Activated naive CD8-positive, alpha-beta T cell treated with anti-CD3 and anti-CD28 coated beads for 36 hours (primary cell): ENCODE measurements around the gene IFNGR2. TPM values are rescaled to one million over a fixed set of nuclear protein-coding genes. Genes with fewer than 3 reads are reported as not detected.
A peak's percentile ranks its signal among the peaks of the same experiment; 100 is the strongest.

Experiments used
- DNase-seq: peaks from one replicate; pipeline ENCODE4 v3.0.0; 2021
- H3K27ac Mint-ChIP-seq: one replicate; pipeline ENCODE4 v1.8.0; 2022; ENCODE audit warnings: mild to moderate bottlenecking, moderate library complexity, mixed read lengths
- H3K27me3 Mint-ChIP-seq: one replicate; pipeline ENCODE4 v1.8.0; 2022; ENCODE audit warnings: mild to moderate bottlenecking, mixed read lengths
- H3K36me3 Mint-ChIP-seq: one replicate; pipeline ENCODE4 v1.8.0; 2021; ENCODE audit warnings: mild to moderate bottlenecking, mixed read lengths
- H3K4me1 Mint-ChIP-seq: one replicate; pipeline ENCODE4 v1.8.0; 2021; ENCODE audit warnings: mixed read lengths
- H3K4me3 Mint-ChIP-seq: one replicate; pipeline ENCODE4 v1.8.0; 2022; ENCODE audit warnings: mild to moderate bottlenecking, moderate library complexity, mixed read lengths
- H3K9me3 Mint-ChIP-seq: one replicate; pipeline ENCODE4 v1.8.0; 2022; ENCODE audit warnings: mixed read lengths
- total RNA-seq, 2 experiments: library from RNA; stranded (reverse); gene quantifications; one replicate each; pipeline ENCODE4 v1.2.3, GENCODE V29; 2021

Gene IFNGR2
- total RNA-seq, 2 experiments from 2014 or later = 5.6 to 5.7 TPM

DNA sequence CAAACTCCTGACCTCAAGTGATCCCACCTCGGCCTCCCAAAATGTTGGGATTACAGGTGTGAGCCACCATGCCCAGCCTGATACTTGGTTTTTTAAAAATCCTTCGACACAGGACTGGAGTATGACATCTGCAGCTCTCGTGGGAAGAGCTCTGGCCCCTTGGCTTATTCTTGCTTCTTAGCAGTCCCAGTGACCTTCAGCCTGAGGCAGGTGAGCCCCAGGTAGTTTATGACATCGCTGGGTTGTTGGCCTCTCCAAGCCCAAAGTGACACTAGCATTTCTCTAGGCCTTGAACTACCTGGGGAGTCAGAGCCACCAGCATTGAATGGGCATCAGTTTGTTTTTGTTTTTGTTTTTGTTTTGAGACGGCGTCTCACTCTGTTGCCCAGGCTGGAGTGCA, 15.9 kb upstream of the IFNGR2 start:
- Mint-ChIP-seq H3K9me3 (no peaks in the 10 kb centered on the region), H3K27ac (no peak overlapping the region), H3K4me1 (peaks cover 32% of the 10 kb centered on the region), H3K27me3 (peaks cover 34% of the 10 kb centered on the region), H3K36me3 (no peaks in the 10 kb centered on the region), H3K4me3 (no peak overlapping the region)
- DNase-seq = no peak

GRCh38 chr21:33388188-33388587, 15.0 kb upstream of the IFNGR2 start:
- H3K27me3 Mint-ChIP-seq = peaks cover 39% of the 10 kb centered on the region
- no peak for DNase-seq
- H3K36me3 Mint-ChIP-seq = no peaks in the 10 kb centered on the region
- peaks cover 23% of the 10 kb centered on the region for H3K4me1 Mint-ChIP-seq
- H3K4me3 Mint-ChIP-seq = no peak overlapping the region
- H3K27ac Mint-ChIP-seq = no peak overlapping the region
- no peaks in the 10 kb centered on the region for H3K9me3 Mint-ChIP-seq

DNA sequence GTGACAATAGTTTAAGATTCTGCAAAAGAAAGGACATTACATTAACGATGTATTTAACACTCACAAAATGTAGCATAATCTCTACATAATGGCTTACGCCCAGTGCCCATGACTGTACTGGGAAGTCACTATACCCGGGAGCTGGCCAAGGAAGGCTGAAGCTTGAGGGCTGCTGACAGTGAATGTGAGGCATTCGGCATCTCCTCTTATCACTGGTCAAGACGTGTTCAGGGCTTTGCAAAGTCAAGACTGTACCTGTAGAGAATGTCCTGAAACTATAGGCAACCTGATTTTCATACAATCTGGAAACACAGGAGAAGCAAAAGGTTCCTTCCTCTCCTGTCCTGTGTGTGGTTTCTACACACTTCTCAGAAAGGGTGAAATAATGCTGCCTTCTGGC, 12.7 kb upstream of the IFNGR2 start:
- Mint-ChIP-seq H3K4me1 (peaks cover 3% of the 10 kb centered on the region), H3K4me3 (no peak overlapping the region), H3K9me3 (no peaks in the 10 kb centered on the region), H3K27ac (no peak overlapping the region), H3K36me3 (no peaks in the 10 kb centered on the region), H3K27me3 (peaks cover 42% of the 10 kb centered on the region)
- DNase-seq = no peak

- H3K36me3 Mint-ChIP-seq = no peaks in the 10 kb centered on the region
Measured at GRCh38 chr21:33391656-33392055, 11.6 kb upstream of the IFNGR2 start.

GRCh38 chr21:33392284-33392985, 10.8 kb upstream of the IFNGR2 start:
- no peaks in the 10 kb centered on the region for H3K9me3 Mint-ChIP-seq
- no peak overlapping the region for H3K27ac Mint-ChIP-seq
- H3K36me3 Mint-ChIP-seq = no peaks in the 10 kb centered on the region
- H3K4me1 Mint-ChIP-seq = no peaks in the 10 kb centered on the region
- H3K27me3 Mint-ChIP-seq = peaks cover 28% of the 10 kb centered on the region
- DNase-seq = no peak
- H3K4me3 Mint-ChIP-seq = no peak overlapping the region

More at GRCh38 chr21:33391656-33392055, 11.6 kb upstream of the IFNGR2 start:
- H3K9me3 Mint-ChIP-seq = no peaks in the 10 kb centered on the region
- no peak overlapping the region for H3K27ac Mint-ChIP-seq
- H3K27me3 Mint-ChIP-seq = peaks cover 32% of the 10 kb centered on the region
- DNase-seq = no peak
- no peaks in the 10 kb centered on the region for H3K4me1 Mint-ChIP-seq
- H3K4me3 Mint-ChIP-seq = no peak overlapping the region

DNA sequence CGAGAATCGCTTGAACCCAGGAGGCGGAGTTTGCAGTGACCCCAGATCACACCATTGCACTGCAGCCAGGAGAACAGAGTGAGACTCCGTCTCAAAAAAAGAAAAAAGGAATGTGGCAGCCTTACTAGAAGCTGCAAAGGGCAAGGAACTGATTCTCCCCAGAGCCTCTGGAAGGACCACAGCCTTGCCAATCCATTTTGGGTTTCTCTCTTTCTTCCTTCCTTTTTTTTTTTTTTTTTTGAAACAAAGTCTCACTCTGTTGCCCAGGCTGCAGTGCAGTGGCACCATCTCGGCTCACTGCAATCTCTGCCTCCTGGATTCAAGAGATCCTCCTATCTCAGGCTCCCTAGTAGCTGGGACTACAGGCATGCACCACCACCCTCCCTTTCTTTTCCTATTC, 9.9 kb upstream of the IFNGR2 start:
- Mint-ChIP-seq H3K27me3 (peaks cover 28% of the 10 kb centered on the region), H3K4me3 (no peak overlapping the region), H3K27ac (no peak overlapping the region), H3K36me3 (no peaks in the 10 kb centered on the region), H3K9me3 (no peaks in the 10 kb centered on the region), H3K4me1 (peaks cover 1% of the 10 kb centered on the region)
- DNase-seq = no peak

GRCh38 chr21:33394260-33394659, 9.0 kb upstream of the IFNGR2 start:
- no peaks in the 10 kb centered on the region for H3K9me3 Mint-ChIP-seq
- H3K4me3 Mint-ChIP-seq = no peak overlapping the region
- DNase-seq = no peak
- no peaks in the 10 kb centered on the region for H3K36me3 Mint-ChIP-seq
- no peak overlapping the region for H3K27ac Mint-ChIP-seq
- H3K27me3 Mint-ChIP-seq = peaks cover 28% of the 10 kb centered on the region
- H3K4me1 Mint-ChIP-seq = peaks cover 2% of the 10 kb centered on the region

- peaks cover 9% of the 10 kb centered on the region for H3K4me1 Mint-ChIP-seq
- no peak overlapping the region for H3K4me3 Mint-ChIP-seq
Measured at GRCh38 chr21:33395891-33396331, 7.3 kb upstream of the IFNGR2 start.

GRCh38 chr21:33396436-33396835, 6.8 kb upstream of the IFNGR2 start:
- no peaks in the 10 kb centered on the region for H3K9me3 Mint-ChIP-seq
- no peak overlapping the region for H3K27ac Mint-ChIP-seq
- H3K4me1 Mint-ChIP-seq = peaks cover 10% of the 10 kb centered on the region
- DNase-seq = no peak
- no peak overlapping the region for H3K4me3 Mint-ChIP-seq
- no peaks in the 10 kb centered on the region for H3K36me3 Mint-ChIP-seq
- H3K27me3 Mint-ChIP-seq = peaks cover 21% of the 10 kb centered on the region

More at GRCh38 chr21:33395891-33396331, 7.3 kb upstream of the IFNGR2 start:
- Mint-ChIP-seq H3K36me3 (no peaks in the 10 kb centered on the region), H3K9me3 (no peaks in the 10 kb centered on the region), H3K27me3 (peaks cover 18% of the 10 kb centered on the region), H3K27ac (no peak overlapping the region)
- no peak for DNase-seq

DNA sequence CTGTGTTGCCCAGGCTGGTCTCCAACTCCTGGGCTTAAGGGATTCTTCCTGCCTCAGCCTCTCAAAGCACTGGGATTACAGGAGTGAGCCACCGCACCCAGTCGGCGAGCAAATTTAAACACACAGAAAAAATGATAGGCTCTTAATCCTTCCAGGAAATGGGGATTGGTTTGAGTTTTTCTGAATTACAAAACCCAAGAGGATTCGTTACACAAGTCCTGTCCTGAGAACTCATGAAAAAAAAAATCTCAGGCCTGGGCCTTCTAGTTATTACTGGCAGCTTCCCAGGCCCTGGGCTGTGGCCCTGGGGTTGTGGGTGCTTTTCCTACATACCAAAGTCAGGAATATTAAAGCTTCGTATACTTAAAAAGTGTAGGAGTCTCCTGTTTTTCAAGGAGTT, 6.3 kb upstream of the IFNGR2 start:
- no peak for DNase-seq

DNA sequence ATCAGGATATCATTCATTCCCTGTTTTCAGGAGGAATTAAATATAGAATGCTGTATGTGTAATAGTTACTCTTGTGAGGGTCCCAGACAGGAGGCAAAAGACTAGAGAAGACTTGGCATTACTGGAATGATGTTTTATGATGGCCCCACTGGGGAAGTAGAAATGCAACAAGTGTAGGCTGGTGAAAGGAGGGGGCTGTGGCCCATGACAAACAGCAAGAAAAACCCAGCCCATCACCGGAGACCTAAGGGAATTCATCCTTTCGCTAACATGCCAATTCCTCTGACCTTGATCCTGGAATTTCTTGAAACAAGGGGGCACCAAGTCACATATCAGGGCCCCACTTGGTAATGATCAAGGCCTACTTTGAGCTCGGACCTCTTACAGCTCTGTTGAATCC, 5.5 kb upstream of the IFNGR2 start:
- H3K4me3 Mint-ChIP-seq = no peak overlapping the region
- H3K9me3 Mint-ChIP-seq = no peaks in the 10 kb centered on the region
- H3K27ac Mint-ChIP-seq = no peak overlapping the region
- peaks cover 20% of the 10 kb centered on the region for H3K27me3 Mint-ChIP-seq
- H3K36me3 Mint-ChIP-seq = no peaks in the 10 kb centered on the region
- no peak for DNase-seq
- H3K4me1 Mint-ChIP-seq = peaks cover 13% of the 10 kb centered on the region

More for the DNA sequence above, 6.3 kb upstream of the IFNGR2 start:
- H3K9me3 Mint-ChIP-seq = no peaks in the 10 kb centered on the region
- peaks cover 24% of the 10 kb centered on the region for H3K27me3 Mint-ChIP-seq
- H3K27ac Mint-ChIP-seq = no peak overlapping the region
- H3K4me1 Mint-ChIP-seq = peaks cover 10% of the 10 kb centered on the region
- no peak overlapping the region for H3K4me3 Mint-ChIP-seq
- H3K36me3 Mint-ChIP-seq = no peaks in the 10 kb centered on the region

DNA sequence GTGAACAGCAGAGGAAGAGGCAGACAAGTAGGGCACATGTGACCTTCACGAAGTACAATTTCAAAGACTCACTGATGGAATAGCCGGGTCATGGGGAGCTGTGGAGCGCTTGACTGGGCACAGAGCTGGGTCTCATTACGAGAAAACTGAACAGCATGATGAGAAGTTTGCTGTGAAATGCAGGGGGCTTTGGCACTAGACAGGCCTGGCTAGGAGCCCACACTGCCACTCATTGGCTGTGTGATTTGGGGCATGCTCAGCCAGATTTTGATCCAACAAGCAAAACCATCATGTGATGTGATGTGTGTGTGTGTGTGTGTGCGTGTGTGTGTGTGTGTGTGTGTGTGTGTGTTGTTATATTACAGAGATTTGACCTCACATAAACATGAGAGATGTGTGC, 4.9 kb upstream of the IFNGR2 start:
- Mint-ChIP-seq H3K9me3 (no peaks in the 10 kb centered on the region), H3K27ac (no peak overlapping the region), H3K36me3 (no peaks in the 10 kb centered on the region), H3K4me3 (no peak overlapping the region), H3K27me3 (peaks cover 17% of the 10 kb centered on the region), H3K4me1 (peaks cover 13% of the 10 kb centered on the region)
- DNase-seq = no peak

- no peak for DNase-seq
Measured at GRCh38 chr21:33401630-33401992, 1.6 kb upstream of the IFNGR2 start.

DNA sequence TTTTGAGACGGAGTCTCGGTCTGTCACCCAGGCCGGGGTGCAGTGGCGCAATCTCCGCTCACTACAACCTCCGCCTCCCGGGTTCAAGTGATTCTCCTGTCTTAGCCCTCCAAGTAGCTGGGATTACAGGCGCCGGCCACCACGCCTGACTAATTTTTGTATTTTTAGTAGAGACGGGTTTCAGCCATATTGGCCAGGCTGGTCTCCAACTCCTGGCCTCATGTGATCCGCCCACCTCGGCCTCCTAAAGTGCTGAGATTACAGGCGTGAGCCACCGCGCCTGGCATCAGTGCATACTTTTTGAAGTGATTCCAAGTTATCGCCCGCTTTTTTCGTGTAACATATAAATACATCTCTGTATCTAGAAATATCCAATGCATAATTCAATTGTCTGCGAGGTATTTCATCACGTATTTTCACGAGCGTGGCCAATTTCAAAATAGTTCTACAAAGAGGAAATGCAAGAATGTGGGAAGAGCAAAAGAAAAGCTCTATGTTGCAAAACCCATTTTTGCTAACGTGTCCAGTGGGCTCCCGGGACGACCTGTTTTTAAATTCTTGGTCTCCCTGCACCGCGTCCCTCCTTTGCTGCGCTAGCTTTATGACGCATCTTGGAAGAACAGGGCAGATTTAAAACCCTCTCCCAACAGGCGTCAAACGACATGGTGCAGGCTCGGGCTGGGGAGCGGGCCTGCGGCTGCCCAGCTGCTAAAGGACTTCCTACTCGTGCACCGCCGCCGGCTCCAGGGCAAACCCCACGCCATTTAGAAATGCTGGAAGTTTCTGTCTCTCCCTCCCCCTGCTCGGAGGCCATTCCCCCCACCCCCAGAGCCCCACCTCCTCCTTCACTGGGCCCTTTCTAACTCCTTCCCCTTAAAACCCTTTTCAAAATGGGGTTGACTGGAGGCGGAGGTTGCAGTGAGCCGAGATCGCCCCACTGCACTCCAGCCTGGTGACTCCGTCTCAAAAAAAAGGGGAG, 923 bp upstream of the IFNGR2 start:
- Mint-ChIP-seq H3K36me3 (peaks cover 5% of the 10 kb centered on the region), H3K27ac (peak overlapping the region; percentile 73), H3K4me3 (peak overlapping the region; percentile 67), H3K4me1 (peaks cover 38% of the 10 kb centered on the region), H3K9me3 (no peaks in the 10 kb centered on the region), H3K27me3 (peaks cover 11% of the 10 kb centered on the region)
- no peak for DNase-seq

More at GRCh38 chr21:33401630-33401992, 1.6 kb upstream of the IFNGR2 start:
- Mint-ChIP-seq H3K27me3 (peaks cover 11% of the 10 kb centered on the region), H3K9me3 (no peaks in the 10 kb centered on the region), H3K36me3 (peaks cover 5% of the 10 kb centered on the region), H3K4me3 (no peak overlapping the region), H3K4me1 (peaks cover 32% of the 10 kb centered on the region), H3K27ac (no peak overlapping the region)

- Mint-ChIP-seq H3K36me3 (peaks cover 9% of the 10 kb centered on the region), H3K9me3 (no peaks in the 10 kb centered on the region), H3K4me3 (peak overlapping the region; percentile 86), H3K27ac (peak overlapping the region; percentile 76), H3K27me3 (peaks cover 11% of the 10 kb centered on the region), H3K4me1 (peaks cover 41% of the 10 kb centered on the region)
- peak; percentile 28 for DNase-seq
Measured at GRCh38 chr21:33403786-33404585, 773 bp downstream of the IFNGR2 start.
